ENCODE results near the gene NUP58. TPM values are rescaled to one million over a fixed set of nuclear protein-coding genes. Genes with fewer than 3 reads are reported as not detected.

Gene NUP58
- total and polyA plus RNA-seq, 2 experiments from 2014 or later, result 27.6 to 91.8 TPM

DNA sequence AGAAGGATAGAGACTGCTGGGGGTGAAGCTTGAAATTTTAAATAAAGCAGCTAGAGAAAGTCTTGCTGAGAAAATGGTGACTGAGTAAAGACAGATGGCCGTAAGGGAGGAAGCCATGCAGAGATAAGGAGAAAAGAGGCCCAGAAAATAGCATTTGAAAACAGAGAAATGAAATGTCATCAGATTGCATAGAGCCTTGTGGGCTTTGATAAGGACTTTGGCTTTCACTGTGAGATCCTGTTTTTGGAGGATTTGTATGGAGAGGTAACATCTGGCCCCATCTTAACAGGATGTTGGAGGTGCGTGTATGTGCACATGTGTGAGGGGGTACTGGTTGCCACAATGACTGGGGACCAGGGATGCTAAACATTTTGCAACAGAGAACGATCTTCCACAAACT lies 50.8 kb downstream of the NUP58 start (continued):
- no peak for TF ChIP-seq JUNB (IDR thresholded peaks at IDR 0.05; ENCODE audit: unreplicated experiment)
- TF ChIP-seq ZNF114 (CRISPR knock-in tag; IDR thresholded peaks at IDR 0.05), result no peak
- TF ChIP-seq CREB1 (CRISPR knock-in tag; IDR thresholded peaks at IDR 0.05; ENCODE audit: low read depth), result no peak
- TF ChIP-seq, protein P1, sequence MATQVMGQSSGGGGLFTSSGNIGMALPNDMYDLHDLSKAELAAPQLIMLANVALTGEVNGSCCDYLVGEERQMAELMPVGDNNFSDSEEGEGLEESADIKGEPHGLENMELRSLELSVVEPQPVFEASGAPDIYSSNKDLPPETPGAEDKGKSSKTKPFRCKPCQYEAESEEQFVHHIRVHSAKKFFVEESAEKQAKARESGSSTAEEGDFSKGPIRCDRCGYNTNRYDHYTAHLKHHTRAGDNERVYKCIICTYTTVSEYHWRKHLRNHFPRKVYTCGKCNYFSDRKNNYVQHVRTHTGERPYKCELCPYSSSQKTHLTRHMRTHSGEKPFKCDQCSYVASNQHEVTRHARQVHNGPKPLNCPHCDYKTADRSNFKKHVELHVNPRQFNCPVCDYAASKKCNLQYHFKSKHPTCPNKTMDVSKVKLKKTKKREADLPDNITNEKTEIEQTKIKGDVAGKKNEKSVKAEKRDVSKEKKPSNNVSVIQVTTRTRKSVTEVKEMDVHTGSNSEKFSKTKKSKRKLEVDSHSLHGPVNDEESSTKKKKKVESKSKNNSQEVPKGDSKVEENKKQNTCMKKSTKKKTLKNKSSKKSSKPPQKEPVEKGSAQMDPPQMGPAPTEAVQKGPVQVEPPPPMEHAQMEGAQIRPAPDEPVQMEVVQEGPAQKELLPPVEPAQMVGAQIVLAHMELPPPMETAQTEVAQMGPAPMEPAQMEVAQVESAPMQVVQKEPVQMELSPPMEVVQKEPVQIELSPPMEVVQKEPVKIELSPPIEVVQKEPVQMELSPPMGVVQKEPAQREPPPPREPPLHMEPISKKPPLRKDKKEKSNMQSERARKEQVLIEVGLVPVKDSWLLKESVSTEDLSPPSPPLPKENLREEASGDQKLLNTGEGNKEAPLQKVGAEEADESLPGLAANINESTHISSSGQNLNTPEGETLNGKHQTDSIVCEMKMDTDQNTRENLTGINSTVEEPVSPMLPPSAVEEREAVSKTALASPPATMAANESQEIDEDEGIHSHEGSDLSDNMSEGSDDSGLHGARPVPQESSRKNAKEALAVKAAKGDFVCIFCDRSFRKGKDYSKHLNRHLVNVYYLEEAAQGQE (IDR thresholded peaks at IDR 0.05; ENCODE audit: unreplicated experiment), result no peak
- TF ChIP-seq, protein P2, sequence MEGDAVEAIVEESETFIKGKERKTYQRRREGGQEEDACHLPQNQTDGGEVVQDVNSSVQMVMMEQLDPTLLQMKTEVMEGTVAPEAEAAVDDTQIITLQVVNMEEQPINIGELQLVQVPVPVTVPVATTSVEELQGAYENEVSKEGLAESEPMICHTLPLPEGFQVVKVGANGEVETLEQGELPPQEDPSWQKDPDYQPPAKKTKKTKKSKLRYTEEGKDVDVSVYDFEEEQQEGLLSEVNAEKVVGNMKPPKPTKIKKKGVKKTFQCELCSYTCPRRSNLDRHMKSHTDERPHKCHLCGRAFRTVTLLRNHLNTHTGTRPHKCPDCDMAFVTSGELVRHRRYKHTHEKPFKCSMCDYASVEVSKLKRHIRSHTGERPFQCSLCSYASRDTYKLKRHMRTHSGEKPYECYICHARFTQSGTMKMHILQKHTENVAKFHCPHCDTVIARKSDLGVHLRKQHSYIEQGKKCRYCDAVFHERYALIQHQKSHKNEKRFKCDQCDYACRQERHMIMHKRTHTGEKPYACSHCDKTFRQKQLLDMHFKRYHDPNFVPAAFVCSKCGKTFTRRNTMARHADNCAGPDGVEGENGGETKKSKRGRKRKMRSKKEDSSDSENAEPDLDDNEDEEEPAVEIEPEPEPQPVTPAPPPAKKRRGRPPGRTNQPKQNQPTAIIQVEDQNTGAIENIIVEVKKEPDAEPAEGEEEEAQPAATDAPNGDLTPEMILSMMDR (conservative IDR thresholded peaks at IDR 0.05; ENCODE audit: low read depth in 2 of 2), result no peak
- TF ChIP-seq EZH2phosphoT487 (IDR thresholded peaks at IDR 0.05; ENCODE audit: unreplicated experiment), result no peak
- TF ChIP-seq EZH2 (IDR thresholded peaks at IDR 0.05; ENCODE audit: low read depth, unreplicated experiment), result no peak

DNA sequence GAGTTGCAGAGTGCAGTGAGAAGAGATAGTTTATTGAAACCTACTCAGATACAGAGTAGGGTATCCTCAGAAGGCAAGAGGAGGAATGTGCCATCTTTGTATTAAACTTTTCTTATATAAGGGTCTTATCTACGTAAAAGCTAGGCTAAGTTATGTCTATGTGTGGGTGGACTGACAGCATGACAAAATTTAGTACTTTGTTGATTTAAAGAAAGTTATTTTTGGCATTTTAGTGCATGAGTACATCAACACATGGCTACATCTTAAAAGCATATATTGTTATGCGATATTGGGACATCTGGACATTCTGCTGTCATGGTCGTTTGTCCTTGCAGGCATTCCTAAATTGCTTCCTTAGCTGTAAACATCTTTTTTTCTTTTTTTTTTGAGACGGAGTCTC lies 51.4 kb downstream of the NUP58 start:
- Histone ChIP-seq H3F3A (replicated peaks; ENCODE audit: low read depth) (no peaks in the 10 kb centered on the region), H3K27me3 (ENCODE audit: insufficient read depth) (no peaks in the 10 kb centered on the region), H3K4me2 (no peak overlapping the region), H3K36me3 (ENCODE audit: insufficient read depth) (no peaks in the 10 kb centered on the region), H3K79me2 (replicated peaks; ENCODE audit: insufficient read depth) (no peaks in the 10 kb centered on the region), H2AFZ (0 out of 2 replicates have a peak overlapping the region, but pooled peaks have one; percentile 80), H3K4me3 (no peak overlapping the region), H4K20me1 (replicated peaks; ENCODE audit: insufficient read depth) (no peaks in the 10 kb centered on the region), H3K27ac (ENCODE audit: low read depth) (no peak overlapping the region), H3K4me1 (ENCODE audit: insufficient read depth) (peaks cover 16% of the 10 kb centered on the region), H3K9me2 (ENCODE audit: insufficient read depth) (no peaks in the 10 kb centered on the region)
- no peak for DNase-seq (ENCODE audit: low spot score)
- Mint-ChIP-seq H3K4me1 (peaks cover 4% of the 10 kb centered on the region), H3K27ac (no peak overlapping the region), H3K36me3 (ENCODE audit: low read depth) (no peaks in the 10 kb centered on the region), H3K9me3 (no peaks in the 10 kb centered on the region), H3K27me3 (ENCODE audit: insufficient read depth, low read depth, poor library complexity) (peaks cover 2% of the 10 kb centered on the region), H3K4me3 (no peak overlapping the region)
- ATAC-seq, result no peak
- TF ChIP-seq EZH2 (IDR thresholded peaks at IDR 0.05; ENCODE audit: low read depth, unreplicated experiment) (no peak), CREB1 (CRISPR knock-in tag; IDR thresholded peaks at IDR 0.05; ENCODE audit: low read depth) (no peak), POLR2AphosphoS5 (IDR thresholded peaks at IDR 0.05; ENCODE audit: low read depth) (no peak), ZNF331 (CRISPR knock-in tag; IDR thresholded peaks at IDR 0.05; ENCODE audit: low read depth) (no peak)
- TF ChIP-seq, protein P2 (conservative IDR thresholded peaks at IDR 0.05; ENCODE audit: low read depth in 2 of 2), result no peak

Data from GM23338 (cell line).